HepG2 (cell line): ENCODE data around the gene GPER1. TPM values are rescaled to one million over a fixed set of nuclear protein-coding genes. Genes with fewer than 3 reads are reported as not detected.

Experiments
- CEBPB ChIP-seq: IDR thresholded peaks from 2 replicates; pipeline ENCODE4 v1.6.1; 2011; ENCODE audit warnings: low read depth, low read length, improper control_type of control experiment, borderline replicate concordance
- DMAP1 ChIP-seq: IDR thresholded peaks from 2 replicates; pipeline ENCODE4 v1.6.1; 2016
- HDAC6 ChIP-seq: fragments of 200-600 bp; sonication (generic); IDR thresholded peaks from 2 replicates; pipeline ENCODE4 v1.7.0; 2017; ENCODE audit warnings: mild to moderate bottlenecking, antibody characterized with exemption, low read length, low read depth
- KLF11 ChIP-seq: IDR thresholded peaks from 2 replicates; pipeline ENCODE4 v1.6.1; 2016; ENCODE audit warnings: missing compliant biosample characterization
- KMT2A ChIP-seq: sonication (generic); formaldehyde crosslinking; IDR thresholded peaks from 2 replicates; pipeline ENCODE4 v1.4.0; 2020; ENCODE audit warnings: missing genetic modification reagents
- PHF5A ChIP-seq: IDR thresholded peaks from one replicate; pipeline ENCODE4 v1.6.1; 2018; ENCODE audit warnings: low read depth, missing genetic modification reagents; ENCODE audit not compliant: unreplicated experiment
- SKIL ChIP-seq: sonication (generic); formaldehyde crosslinking; IDR thresholded peaks from 2 replicates; pipeline ENCODE4 v1.8.0; 2022; ENCODE audit warnings: missing genetic modification reagents, mild to moderate bottlenecking, moderate library complexity, borderline replicate concordance
- SMARCE1 ChIP-seq: fragments of 450-650 bp; IDR thresholded peaks from 2 replicates; pipeline ENCODE4 v1.6.1; 2017; ENCODE audit warnings: borderline replicate concordance
- SSRP1 ChIP-seq: IDR thresholded peaks from 2 replicates; pipeline ENCODE4 v1.6.1; 2016; ENCODE audit warnings: control low read depth
- TEAD3 ChIP-seq: optimal IDR thresholded peaks from 2 replicates; pipeline ENCODE3; 2016; ENCODE audit warnings: borderline replicate concordance
- ZMYM4 ChIP-seq: sonication (generic); formaldehyde crosslinking; IDR thresholded peaks from 2 replicates; pipeline ENCODE4 v1.8.1; 2023; ENCODE audit warnings: mild to moderate bottlenecking, missing genetic modification reagents
- ZNF296 ChIP-seq: sonication (generic); formaldehyde crosslinking; conservative IDR thresholded peaks from 2 replicates; pipeline ENCODE4 v1.5.0; 2020; ENCODE audit warnings: mild to moderate bottlenecking, missing genetic modification reagents
- ZNF335 ChIP-seq: sonication (generic); formaldehyde crosslinking; IDR thresholded peaks from 2 replicates; pipeline ENCODE4 v1.4.0; 2020; ENCODE audit warnings: missing genetic modification reagents
- ZNF546 ChIP-seq: sonication (generic); formaldehyde crosslinking; conservative IDR thresholded peaks from 2 replicates; pipeline ENCODE4 v1.8.1; 2023; ENCODE audit warnings: mild to moderate bottlenecking, missing genetic modification reagents
- ZNF549 ChIP-seq: sonication (generic); formaldehyde crosslinking; IDR thresholded peaks from 2 replicates; pipeline ENCODE4 v1.5.0; 2020; ENCODE audit warnings: missing genetic modification reagents
- ZNF564 ChIP-seq: sonication (generic); formaldehyde crosslinking; IDR thresholded peaks from 2 replicates; pipeline ENCODE4 v1.8.1; 2023; ENCODE audit warnings: mild to moderate bottlenecking, missing genetic modification reagents
- ZNF577 ChIP-seq: sonication (generic); formaldehyde crosslinking; IDR thresholded peaks from 2 replicates; pipeline ENCODE4 v1.4.0; 2020; ENCODE audit warnings: mild to moderate bottlenecking, low read depth, missing genetic modification reagents, borderline replicate concordance
- ZNF605 ChIP-seq: sonication (generic); formaldehyde crosslinking; IDR thresholded peaks from 2 replicates; pipeline ENCODE4 v1.8.0; 2022; ENCODE audit warnings: mild to moderate bottlenecking, missing genetic modification reagents
- ZNF775 ChIP-seq: sonication (generic); formaldehyde crosslinking; IDR thresholded peaks from 2 replicates; pipeline ENCODE4 v1.4.0; 2020; ENCODE audit warnings: missing genetic modification reagents, mild to moderate bottlenecking, moderate library complexity, borderline replicate concordance
- polyA plus RNA-seq, 8 experiments: library from polyadenylated mRNA; depleted of rRNA in 3 of 8; stranded (reverse) in 7 of 8; unstranded in 1 of 8; fragments of >200 nt; fragmentation: Illumina TruSeq in 4 of 8; extraction: Trizol in 4 of 8; gene quantifications; 2 replicates each; pipeline versions ENCODE4 v1.2.1 to v1.2.3, GENCODE V29; 2011 to 2016; ENCODE audit warnings: low read depth in 4 of 8, missing spikeins in 1 of 8, mixed read lengths in 1 of 8; ENCODE audit not compliant: insufficient read depth in 1 of 8
- total RNA-seq, 5 experiments: library from RNA; depleted of rRNA; stranded (reverse); fragments of >200 nt; fragmentation: Illumina TruSeq; extraction: Trizol; gene quantifications; 2 replicates each; pipeline ENCODE4 v1.2.3, GENCODE V29; 2016; ENCODE audit warnings: low read depth in 1 of 5
- TF ChIP-seq, protein P1 (sequence below), 2 experiments: sonication (generic) in 1 of 2; formaldehyde crosslinking in 1 of 2; IDR thresholded peaks; 2 replicates each; pipeline versions ENCODE4 v1.4.0 to v1.6.1; 2018 to 2020; ENCODE audit warnings: missing genetic modification reagents in 2 of 2, borderline replicate concordance in 1 of 2, low read depth in 1 of 2, mild to moderate bottlenecking in 1 of 2, missing biosample characterization in 1 of 2
- TF ChIP-seq, protein P2 (sequence below), 2 experiments: sonication (generic) in 1 of 2; formaldehyde crosslinking in 1 of 2; IDR thresholded peaks; 2 replicates each; pipeline versions ENCODE4 v1.5.1 to v1.6.1; 2011 to 2020; ENCODE audit warnings: borderline replicate concordance in 1 of 2, low read depth in 1 of 2, low read length in 1 of 2, mild to moderate bottlenecking in 1 of 2, missing genetic modification reagents in 1 of 2, moderate library complexity in 1 of 2
- TF ChIP-seq, protein P3 (sequence below): sonication (generic); formaldehyde crosslinking; IDR thresholded peaks from 2 replicates; pipeline ENCODE4 v1.5.0; 2020; ENCODE audit warnings: mild to moderate bottlenecking, missing genetic modification reagents

GPER1 gene
- total and polyA plus RNA-seq, 2 of the 13 experiments (the other 11 are each of a cell fraction or from before 2014, with no cell fraction given): 12.7 to 19.7 TPM

DNA sequence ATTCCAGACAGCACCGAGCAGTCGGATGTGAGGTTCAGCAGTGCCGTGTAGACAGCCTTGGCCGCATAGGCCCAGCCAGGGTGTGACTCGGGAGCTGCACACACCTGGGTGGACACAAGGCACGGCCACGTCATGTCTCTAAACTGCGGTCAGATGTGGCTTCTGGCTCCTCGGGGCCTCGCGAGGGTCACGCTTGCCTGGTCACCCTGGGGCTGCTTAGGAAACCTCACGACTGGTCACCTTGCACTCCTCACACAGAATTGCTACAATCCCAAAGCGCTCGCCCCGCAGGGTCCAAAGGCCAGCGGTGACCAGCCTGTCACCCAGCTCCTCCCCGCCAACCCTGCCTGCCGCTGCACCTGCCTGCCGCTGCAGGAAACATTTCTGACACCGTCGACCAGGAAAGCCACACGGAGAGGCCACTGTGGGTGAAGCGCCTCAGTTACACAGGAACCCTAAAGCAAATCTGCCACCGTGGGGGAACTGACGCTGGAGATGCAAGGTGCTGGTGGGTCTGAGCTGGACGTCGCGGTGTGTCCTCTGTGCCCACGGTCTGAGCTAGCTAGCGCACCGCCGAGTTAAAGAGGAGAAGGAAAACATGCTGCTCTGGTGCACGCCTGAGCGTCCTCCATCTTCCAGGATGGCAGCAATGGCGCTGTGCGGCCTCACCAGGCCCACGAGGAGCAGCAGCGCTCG lies 5.0 kb downstream of the GPER1 start (continued):
- TF ChIP-seq SMARCE1 (no peak), PHF5A (CRISPR knock-in tag) (no peak), KMT2A (peak; percentile 93), SSRP1 (CRISPR knock-in tag) (no peak), ZNF335 (no peak), ZNF564 (CRISPR knock-in tag) (peak; percentile 35; the same call in 1 of the 2 replicates), ZNF549 (CRISPR knock-in tag) (no peak), ZNF775 (CRISPR knock-in tag) (no peak), ZNF546 (CRISPR knock-in tag) (no peak), DMAP1 (peak; percentile 60; the same call in 1 of the 2 replicates), TEAD3 (CRISPR knock-in tag) (peak; percentile 69), SKIL (CRISPR knock-in tag) (peak; percentile 54), HDAC6 (no peak), ZNF577 (CRISPR knock-in tag) (no peak), ZNF296 (CRISPR knock-in tag) (no peak; the same call in 1 of the 2 replicates), ZMYM4 (CRISPR knock-in tag) (peak; percentile 38; the same call in 1 of the 2 replicates), CEBPB (peak; percentile 78), KLF11 (CRISPR knock-in tag) (no peak), ZNF605 (peak; percentile 96)
- TF ChIP-seq, protein P1, sequence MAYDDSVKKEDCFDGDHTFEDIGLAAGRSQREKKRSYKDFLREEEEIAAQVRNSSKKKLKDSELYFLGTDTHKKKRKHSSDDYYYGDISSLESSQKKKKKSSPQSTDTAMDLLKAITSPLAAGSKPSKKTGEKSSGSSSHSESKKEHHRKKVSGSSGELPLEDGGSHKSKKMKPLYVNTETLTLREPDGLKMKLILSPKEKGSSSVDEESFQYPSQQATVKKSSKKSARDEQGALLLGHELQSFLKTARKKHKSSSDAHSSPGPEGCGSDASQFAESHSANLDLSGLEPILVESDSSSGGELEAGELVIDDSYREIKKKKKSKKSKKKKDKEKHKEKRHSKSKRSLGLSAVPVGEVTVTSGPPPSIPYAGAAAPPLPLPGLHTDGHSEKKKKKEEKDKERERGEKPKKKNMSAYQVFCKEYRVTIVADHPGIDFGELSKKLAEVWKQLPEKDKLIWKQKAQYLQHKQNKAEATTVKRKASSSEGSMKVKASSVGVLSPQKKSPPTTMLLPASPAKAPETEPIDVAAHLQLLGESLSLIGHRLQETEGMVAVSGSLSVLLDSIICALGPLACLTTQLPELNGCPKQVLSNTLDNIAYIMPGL (CRISPR knock-in tag; IDR thresholded peaks at IDR 0.05; ENCODE audit: borderline replicate concordance in 1 of 2, low read depth in 1 of 2): 0 out of 4 replicates have a peak, but pooled peaks of 1 of the 2 experiments have one; percentile 44
- TF ChIP-seq, protein P2, sequence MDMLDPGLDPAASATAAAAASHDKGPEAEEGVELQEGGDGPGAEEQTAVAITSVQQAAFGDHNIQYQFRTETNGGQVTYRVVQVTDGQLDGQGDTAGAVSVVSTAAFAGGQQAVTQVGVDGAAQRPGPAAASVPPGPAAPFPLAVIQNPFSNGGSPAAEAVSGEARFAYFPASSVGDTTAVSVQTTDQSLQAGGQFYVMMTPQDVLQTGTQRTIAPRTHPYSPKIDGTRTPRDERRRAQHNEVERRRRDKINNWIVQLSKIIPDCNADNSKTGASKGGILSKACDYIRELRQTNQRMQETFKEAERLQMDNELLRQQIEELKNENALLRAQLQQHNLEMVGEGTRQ (IDR thresholded peaks at IDR 0.05; ENCODE audit: low read depth, low read length): no peak
- TF ChIP-seq, protein P2 (CRISPR knock-in tag; IDR thresholded peaks at IDR 0.05; ENCODE audit: borderline replicate concordance): no peak
- TF ChIP-seq, protein P3, sequence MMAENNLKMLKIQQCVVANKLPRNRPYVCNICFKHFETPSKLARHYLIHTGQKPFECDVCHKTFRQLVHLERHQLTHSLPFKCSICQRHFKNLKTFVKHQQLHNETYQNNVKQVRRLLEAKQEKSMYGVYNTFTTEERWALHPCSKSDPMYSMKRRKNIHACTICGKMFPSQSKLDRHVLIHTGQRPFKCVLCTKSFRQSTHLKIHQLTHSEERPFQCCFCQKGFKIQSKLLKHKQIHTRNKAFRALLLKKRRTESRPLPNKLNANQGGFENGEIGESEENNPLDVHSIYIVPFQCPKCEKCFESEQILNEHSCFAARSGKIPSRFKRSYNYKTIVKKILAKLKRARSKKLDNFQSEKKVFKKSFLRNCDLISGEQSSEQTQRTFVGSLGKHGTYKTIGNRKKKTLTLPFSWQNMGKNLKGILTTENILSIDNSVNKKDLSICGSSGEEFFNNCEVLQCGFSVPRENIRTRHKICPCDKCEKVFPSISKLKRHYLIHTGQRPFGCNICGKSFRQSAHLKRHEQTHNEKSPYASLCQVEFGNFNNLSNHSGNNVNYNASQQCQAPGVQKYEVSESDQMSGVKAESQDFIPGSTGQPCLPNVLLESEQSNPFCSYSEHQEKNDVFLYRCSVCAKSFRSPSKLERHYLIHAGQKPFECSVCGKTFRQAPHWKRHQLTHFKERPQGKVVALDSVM (CRISPR knock-in tag): no peak
